ENCODE measurements around the gene BTG2.

BTG2 gene

DNA sequence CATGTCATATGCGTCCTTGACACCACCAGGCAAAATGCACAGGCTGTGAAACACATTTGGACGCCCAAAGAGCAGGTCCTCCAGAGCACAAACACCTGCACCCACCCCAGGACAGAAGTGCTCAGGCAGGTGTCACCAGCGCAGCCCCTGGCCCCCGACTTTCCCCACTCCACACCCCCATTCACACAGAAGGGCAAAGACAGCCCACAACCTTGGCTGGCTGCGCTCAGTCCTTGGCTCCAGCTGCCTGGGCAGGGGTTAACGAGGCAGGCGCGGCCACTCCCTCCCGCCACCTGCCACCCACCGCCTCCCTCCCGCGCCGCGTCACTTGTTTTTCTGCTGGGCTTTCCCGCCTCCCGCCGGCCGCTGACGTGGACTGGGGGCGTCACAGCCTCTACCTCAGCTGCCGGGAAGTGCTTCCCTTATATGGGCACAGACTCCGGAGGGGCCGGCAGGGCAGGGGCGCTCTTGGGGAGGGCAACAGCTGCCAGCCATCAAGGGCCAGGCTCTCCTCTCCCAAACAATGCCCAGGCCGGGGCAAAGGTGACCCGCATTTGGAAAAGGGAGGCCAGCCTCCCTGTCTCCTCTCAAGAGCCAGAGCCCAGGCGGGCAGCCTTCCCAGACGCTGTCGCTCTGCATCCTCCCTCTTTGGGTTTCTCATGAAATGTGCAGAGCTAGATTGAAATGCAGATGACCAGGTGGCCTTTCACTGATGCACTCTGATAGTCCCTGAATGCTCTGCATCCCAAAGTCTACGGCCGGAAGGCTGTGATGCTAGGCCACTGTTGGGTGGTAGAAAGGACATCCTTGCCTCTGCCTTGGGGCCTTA is 14.8 kb upstream of the BTG2 start:
- peak overlapping the region; percentile 29; the same call in 1 of the 2 replicates for H2AFZ ChIP-seq (ENCODE audit: low read length)
- H3K27me3 ChIP-seq (replicated peaks; ENCODE audit: insufficient read depth, low read length) = no peaks in the 10 kb centered on the region
- H3K4me3 ChIP-seq (ENCODE audit: low read length) = peak overlapping the region; percentile 55
- TF ChIP-seq EZH2 (optimal IDR thresholded peaks at IDR 0.05; ENCODE audit: low read depth, low read length) = no peak
- TF ChIP-seq EZH2phosphoT487 (IDR thresholded peaks at IDR 0.05; ENCODE audit: low read length) = no peak
- TF ChIP-seq CTCF (IDR thresholded peaks at IDR 0.05; ENCODE audit: low read length) = no peak
- H3K9me2 ChIP-seq (replicated peaks; ENCODE audit: insufficient read depth, low read length) = no peaks in the 10 kb centered on the region
- peak overlapping the region; percentile 97 for H3K27ac ChIP-seq (ENCODE audit: low read length)
- peaks cover 66% of the 10 kb centered on the region for H3K4me1 ChIP-seq (ENCODE audit: low read length)
- H3K36me3 ChIP-seq (replicated peaks; ENCODE audit: insufficient read depth, low read length) = no peaks in the 10 kb centered on the region
- peaks cover 49% of the 10 kb centered on the region for H3F3A ChIP-seq (ENCODE audit: insufficient read depth, low read length)
- peaks cover 25% of the 10 kb centered on the region for H3K79me2 ChIP-seq (ENCODE audit: low read length)
- peak; percentile 99 for DNase-seq
- H3K9me3 ChIP-seq (replicated peaks; ENCODE audit: insufficient read depth, low read length) = no peaks in the 10 kb centered on the region
- no peaks in the 10 kb centered on the region for H4K20me1 ChIP-seq (ENCODE audit: insufficient read depth, low read length)
- H3K9ac ChIP-seq (ENCODE audit: low read length) = peak overlapping the region; percentile 96
- peak overlapping the region; percentile 84 for H3K4me2 ChIP-seq (ENCODE audit: low read depth, low read length)

DNA sequence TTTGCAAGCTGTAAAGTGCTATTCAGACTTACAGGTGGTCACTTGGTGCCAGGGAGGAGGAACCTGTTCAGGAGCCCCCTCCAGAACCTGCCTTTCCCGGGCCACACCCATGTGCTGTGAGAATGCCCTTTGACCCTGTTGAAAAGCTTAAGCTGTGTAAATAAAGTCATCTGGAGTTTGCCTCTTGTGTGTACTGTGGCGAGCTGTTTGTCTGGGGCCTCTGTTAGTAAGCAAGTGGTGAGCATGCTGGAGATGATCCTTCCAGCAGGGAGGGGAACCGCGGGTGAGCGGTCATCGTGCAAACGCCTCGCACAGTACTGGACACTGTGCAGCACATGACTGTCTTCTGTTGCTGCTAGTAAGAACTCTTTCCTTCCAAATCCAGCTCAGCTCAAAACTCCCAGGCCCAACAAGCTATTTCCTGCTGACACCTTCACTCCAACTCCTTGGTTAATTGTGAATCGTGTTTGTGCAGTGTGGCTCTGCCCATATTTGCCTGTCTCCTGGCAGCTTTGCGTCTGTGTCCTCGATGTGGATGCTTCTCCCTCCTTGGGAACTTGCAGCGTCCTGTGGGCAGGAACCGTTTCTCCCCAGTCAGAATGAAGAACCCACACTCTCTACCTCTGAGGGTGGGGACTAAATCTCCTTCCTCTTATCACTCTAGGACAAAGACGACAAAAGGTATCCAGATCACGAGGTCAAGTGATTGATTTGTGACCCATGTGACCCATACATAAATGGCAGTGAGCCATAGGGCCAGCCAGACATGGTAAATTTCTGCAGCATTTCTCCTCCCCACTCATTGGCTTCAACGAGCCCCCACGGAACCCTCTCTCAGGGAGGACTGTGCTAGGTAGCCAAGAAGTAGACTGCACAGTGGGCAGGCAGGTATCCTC is 13.9 kb upstream of the BTG2 start:
- H3K36me3 ChIP-seq (replicated peaks; ENCODE audit: insufficient read depth, low read length) = no peaks in the 10 kb centered on the region
- peak overlapping the region; percentile 96 for H3K9ac ChIP-seq (ENCODE audit: low read length)
- no peaks in the 10 kb centered on the region for H3K9me3 ChIP-seq (replicated peaks; ENCODE audit: insufficient read depth, low read length)
- peak overlapping the region; percentile 84 for H3K4me2 ChIP-seq (ENCODE audit: low read depth, low read length)
- no peak overlapping the region for H2AFZ ChIP-seq (ENCODE audit: low read length)
- peak overlapping the region; percentile 97 for H3K27ac ChIP-seq (ENCODE audit: low read length)
- TF ChIP-seq EZH2 (optimal IDR thresholded peaks at IDR 0.05; ENCODE audit: low read depth, low read length) (no peak), CTCF (IDR thresholded peaks at IDR 0.05; ENCODE audit: low read length) (no peak), EZH2phosphoT487 (IDR thresholded peaks at IDR 0.05; ENCODE audit: low read length) (no peak)
- no peaks in the 10 kb centered on the region for H3K9me2 ChIP-seq (replicated peaks; ENCODE audit: insufficient read depth, low read length)
- no peaks in the 10 kb centered on the region for H3K27me3 ChIP-seq (replicated peaks; ENCODE audit: insufficient read depth, low read length)
- H4K20me1 ChIP-seq (ENCODE audit: insufficient read depth, low read length) = no peaks in the 10 kb centered on the region
- no peak overlapping the region for H3K4me3 ChIP-seq (ENCODE audit: low read length)
- DNase-seq = no peak
- peaks cover 63% of the 10 kb centered on the region for H3K4me1 ChIP-seq (ENCODE audit: low read length)
- H3K79me2 ChIP-seq (ENCODE audit: low read length) = peaks cover 24% of the 10 kb centered on the region
- H3F3A ChIP-seq (ENCODE audit: insufficient read depth, low read length) = peaks cover 45% of the 10 kb centered on the region

DNA sequence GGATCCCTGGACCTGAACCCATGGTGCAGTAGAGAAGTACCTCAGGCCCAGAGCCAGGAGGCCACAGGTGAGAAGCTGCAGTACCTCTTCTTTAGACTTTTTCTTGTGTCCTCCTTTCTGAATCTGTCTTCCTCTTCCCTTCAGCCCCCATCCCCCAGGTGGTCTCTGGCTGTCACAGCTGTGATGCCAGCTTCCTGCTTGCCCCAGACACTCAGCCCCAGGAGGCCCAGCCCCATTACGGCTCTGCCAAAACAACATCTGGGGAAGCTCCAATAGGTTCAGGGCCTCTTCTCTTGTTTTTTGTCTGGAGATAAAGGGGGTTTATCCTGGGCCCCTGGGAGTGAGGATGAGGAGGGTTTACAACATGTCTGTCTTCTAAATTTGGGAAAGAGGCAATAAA is 9.5 kb upstream of the BTG2 start:
- no peak overlapping the region for H3K9ac ChIP-seq (ENCODE audit: low read length)
- H3K4me2 ChIP-seq (ENCODE audit: low read depth, low read length) = no peak overlapping the region

More for the DNA sequence above, 9.5 kb upstream of the BTG2 start:
- H3F3A ChIP-seq (ENCODE audit: insufficient read depth, low read length) = peaks cover 32% of the 10 kb centered on the region
- H4K20me1 ChIP-seq (ENCODE audit: insufficient read depth, low read length) = no peaks in the 10 kb centered on the region
- H3K27ac ChIP-seq (ENCODE audit: low read length) = no peak overlapping the region
- TF ChIP-seq EZH2phosphoT487 (IDR thresholded peaks at IDR 0.05; ENCODE audit: low read length) (no peak), EZH2 (optimal IDR thresholded peaks at IDR 0.05; ENCODE audit: low read depth, low read length) (no peak), CTCF (IDR thresholded peaks at IDR 0.05; ENCODE audit: low read length) (no peak)
- no peak for DNase-seq
- no peaks in the 10 kb centered on the region for H3K36me3 ChIP-seq (replicated peaks; ENCODE audit: insufficient read depth, low read length)
- peaks cover 62% of the 10 kb centered on the region for H3K4me1 ChIP-seq (ENCODE audit: low read length)
- no peaks in the 10 kb centered on the region for H3K9me2 ChIP-seq (replicated peaks; ENCODE audit: insufficient read depth, low read length)
- H3K9me3 ChIP-seq (replicated peaks; ENCODE audit: insufficient read depth, low read length) = no peaks in the 10 kb centered on the region
- no peak overlapping the region for H3K4me3 ChIP-seq (ENCODE audit: low read length)
- H3K27me3 ChIP-seq (replicated peaks; ENCODE audit: insufficient read depth, low read length) = no peaks in the 10 kb centered on the region
- H3K79me2 ChIP-seq (ENCODE audit: low read length) = 0 out of 2 replicates have a peak, but pooled peaks cover 8% of the 10 kb centered on the region
- no peak overlapping the region for H2AFZ ChIP-seq (ENCODE audit: low read length)
